K562 (cell line): Measurements from ENCODE around the gene CATSPER4. TPM values are rescaled to one million over a fixed set of nuclear protein-coding genes. Genes with fewer than 3 reads are reported as not detected.

Experiments used
- ARNT ChIP-seq, 2 experiments: fragments of 450-650 bp; IDR thresholded peaks; 2 replicates each; pipeline ENCODE4 v1.6.1; 2016; ENCODE audit warnings: mild to moderate bottlenecking in 1 of 2
- E2F4 ChIP-seq: sonication (generic); formaldehyde crosslinking; IDR thresholded peaks from 2 replicates; pipeline ENCODE4 v1.8.0; 2022; ENCODE audit warnings: mild to moderate bottlenecking, low read depth, missing genetic modification reagents
- FOXA3 ChIP-seq, 2 experiments: fragments of 450-650 bp in 1 of 2; sonication (generic) in 1 of 2; formaldehyde crosslinking; IDR thresholded peaks in 1 of 2; conservative IDR thresholded peaks in 1 of 2; 2 replicates each; pipeline versions ENCODE4 v1.4.0 to v1.8.0; 2020 to 2022; ENCODE audit warnings: mild to moderate bottlenecking in 2 of 2, missing genetic modification reagents in 1 of 2
- GATAD2B ChIP-seq: fragments of 450-650 bp; IDR thresholded peaks from 2 replicates; pipeline ENCODE4 v1.6.1; 2017; ENCODE audit warnings: mild to moderate bottlenecking, borderline replicate concordance
- HDAC1 ChIP-seq, 2 experiments: fragments of 450-650 bp; IDR thresholded peaks; 2 replicates each; pipeline ENCODE4 v1.6.1; 2016 to 2017; ENCODE audit warnings: inconsistent platforms in 1 of 2, mild to moderate bottlenecking in 1 of 2, moderate library complexity in 1 of 2
- ILK ChIP-seq: fragments of 450-650 bp; IDR thresholded peaks from 2 replicates; pipeline ENCODE4 v1.6.1; 2016; ENCODE audit warnings: missing genetic modification characterization, low read depth, mild to moderate bottlenecking, missing compliant biosample characterization, moderate library complexity, borderline replicate concordance
- JUNB ChIP-seq: fragments of 450-650 bp; formaldehyde crosslinking; conservative IDR thresholded peaks from 2 replicates; pipeline ENCODE4 v1.4.0; 2020; ENCODE audit warnings: mild to moderate bottlenecking
- MXI1 ChIP-seq: IDR thresholded peaks from 2 replicates; pipeline ENCODE4 v1.6.1; 2011; ENCODE audit warnings: low read depth, mild to moderate bottlenecking, improper control_type of control experiment, low read length
- NBN ChIP-seq: fragments of 450-650 bp; IDR thresholded peaks from 2 replicates; pipeline ENCODE4 v1.6.1; 2016; ENCODE audit warnings: low read depth, mild to moderate bottlenecking
- SMAD4 ChIP-seq: fragments of 250-450 bp; sonication (Bioruptor Pico); conservative IDR thresholded peaks from 2 replicates; pipeline ENCODE4 v1.8.0; 2021; ENCODE audit warnings: inconsistent platforms, mild to moderate bottlenecking, moderate library complexity
- THRB ChIP-seq: fragments of 450-650 bp; formaldehyde crosslinking; conservative IDR thresholded peaks from 2 replicates; pipeline ENCODE4 v1.4.0; 2022; ENCODE audit warnings: mild to moderate bottlenecking, missing genetic modification characterization
- TOE1 ChIP-seq, 2 experiments: fragments of 450-650 bp in 1 of 2; sonication (generic) in 1 of 2; formaldehyde crosslinking in 1 of 2; IDR thresholded peaks; 2 replicates each; pipeline versions ENCODE4 v1.7.1 to v1.8.0; 2016 to 2022; ENCODE audit warnings: borderline replicate concordance in 2 of 2, mild to moderate bottlenecking in 2 of 2, antibody characterized with exemption in 1 of 2, inconsistent platforms in 1 of 2, low read depth in 1 of 2, missing genetic modification reagents in 1 of 2, moderate library complexity in 1 of 2
- TSHZ1 ChIP-seq: fragments of 250-450 bp; sonication (Bioruptor Pico); IDR thresholded peaks from 2 replicates; pipeline ENCODE4 v1.4.0; 2020; ENCODE audit warnings: mild to moderate bottlenecking, moderate library complexity
- ZBTB17 ChIP-seq: fragments of 450-650 bp; formaldehyde crosslinking; IDR thresholded peaks from 2 replicates; pipeline ENCODE4 v1.4.0; 2020; ENCODE audit warnings: mild to moderate bottlenecking
- ZBTB26 ChIP-seq: fragments of 450-650 bp; formaldehyde crosslinking; IDR thresholded peaks from 2 replicates; pipeline ENCODE4 v1.4.0; 2022; ENCODE audit warnings: missing genetic modification characterization
- ZBTB8A ChIP-seq: fragments of 450-650 bp; IDR thresholded peaks from 2 replicates; pipeline ENCODE4 v1.6.1; 2018; ENCODE audit warnings: mild to moderate bottlenecking, moderate library complexity; ENCODE audit not compliant: partially characterized antibody
- ZNF133 ChIP-seq: fragments of 250-450 bp; sonication (Bioruptor Pico); IDR thresholded peaks from 2 replicates; pipeline ENCODE4 v1.4.0; 2020; ENCODE audit warnings: mild to moderate bottlenecking
- ZNF57 ChIP-seq: fragments of 450-650 bp; formaldehyde crosslinking; IDR thresholded peaks from 2 replicates; pipeline ENCODE4 v1.4.0; 2020; ENCODE audit warnings: mild to moderate bottlenecking, moderate library complexity
- ZNF696 ChIP-seq: fragments of 250-450 bp; sonication (Bioruptor Pico); conservative IDR thresholded peaks from 2 replicates; pipeline ENCODE4 v1.4.0; 2020; ENCODE audit warnings: mild to moderate bottlenecking, moderate library complexity
- polyA plus RNA-seq, 8 experiments: library from polyadenylated mRNA; depleted of rRNA in 4 of 8; stranded (reverse) in 5 of 8; unstranded in 3 of 8; fragments of >200 nt; fragmentation: Nextera tagmentation in 2 of 8; fragmentation: Illumina TruSeq in 1 of 8; extraction: Ambion mirVana in 2 of 8; extraction: Trizol in 1 of 8; gene quantifications; 2 replicates each; pipeline versions ENCODE4 v1.2.1 to v1.2.3, GENCODE V29; 2011 to 2014; ENCODE audit warnings: inconsistent platforms in 1 of 8, missing spikeins in 1 of 8
- total RNA-seq, 7 experiments: library from RNA; depleted of rRNA in 6 of 7; stranded (reverse); fragments of >200 nt in 6 of 7; fragmentation: Illumina TruSeq in 2 of 7; extraction: Trizol in 2 of 7; gene quantifications; 2 replicates each; pipeline versions ENCODE4 v1.2.1 to v1.2.3, GENCODE V29; 2011 to 2021; ENCODE audit warnings: low replicate concordance in 1 of 7

CATSPER4 gene
- total and polyA plus RNA-seq, 9 of the 15 experiments (the other 6 are each of a cell fraction or from before 2014, with no cell fraction given): 0.04 to 0.13 TPM; not detected in 7

- 0 out of 2 replicates have a peak, but pooled peaks have one; percentile 21 for TF ChIP-seq ZBTB26 (CRISPR knock-in tag)
- peak; percentile 88; the same call in 1 of the 2 replicates for TF ChIP-seq ZNF133
- TF ChIP-seq THRB: peak; percentile 71; the same call in 1 of the 2 replicates
- peak; percentile 61; the same call in 1 of the 2 replicates for TF ChIP-seq ZBTB17
- TF ChIP-seq TOE1 (IDR thresholded peaks at IDR 0.05; ENCODE audit: borderline replicate concordance): peak; percentile 65; the same call in 1 of the 2 replicates
- TF ChIP-seq TOE1 (CRISPR knock-in tag; IDR thresholded peaks at IDR 0.05; ENCODE audit: borderline replicate concordance, low read depth): 0 out of 2 replicates have a peak, but pooled peaks have one; percentile 81
- no peak for TF ChIP-seq GATAD2B
- TF ChIP-seq ZBTB8A: no peak
- TF ChIP-seq ZNF696: no peak
- TF ChIP-seq FOXA3 (CRISPR knock-in tag; conservative IDR thresholded peaks at IDR 0.05 in 1 of 2, IDR thresholded peaks at IDR 0.05 in 1 of 2): peak in 1 of 2 experiments; percentile 84; a peak in 1 of 4 replicates
- TF ChIP-seq MXI1: peak; percentile 59; the same call in 1 of the 2 replicates
- no peak for TF ChIP-seq ZNF57 (CRISPR knock-in tag)
- TF ChIP-seq SMAD4 (CRISPR knock-in tag): peak; percentile 54; the same call in 1 of the 2 replicates
- 0 out of 2 replicates have a peak, but pooled peaks have one; percentile 51 for TF ChIP-seq E2F4 (CRISPR knock-in tag)
- no peak for TF ChIP-seq ILK (tag)
- TF ChIP-seq ARNT (IDR thresholded peaks at IDR 0.05): no peak
- peak; percentile 59; the same call in 1 of the 2 replicates for TF ChIP-seq NBN
- TF ChIP-seq TSHZ1 (CRISPR knock-in tag): peak; percentile 12; the same call in 1 of the 2 replicates
- TF ChIP-seq HDAC1 (IDR thresholded peaks at IDR 0.05): peak in 1 of 2 experiments; percentile 92; a peak in 2 of 4 replicates
- TF ChIP-seq JUNB (CRISPR knock-in tag): no peak; the same call in 1 of the 2 replicates
Observed at GRCh38 chr1:26233903-26234643, 43.7 kb downstream of the CATSPER4 start, which contains the start of gene CEP85 (continued).
